Measurements from ENCODE around the gene RPS27A.
"Not testable (repeated sequence)": the region's sequence is repeated elsewhere in the genome, so short reads cannot be mapped to it uniquely, and the experiment has no call there.

Gene RPS27A

GRCh38 chr2:55232084-55232862, at the start of gene RPS27A, which contains the start of gene CLHC1:
Gene RPS27A (plus strand): TSS chr2:55232688. CDS start chr2:55232825, 137 bp downstream.
Gene CLHC1 (minus strand): TSS chr2:55232293. CDS start chr2:55222411, 9,882 bp downstream.
- DNase-seq: peak; percentile 98 to 99

- not testable (repeated sequence) for DNase-seq
Measured at GRCh38 chr2:55186837-55187236, 45.7 kb upstream of the RPS27A start.

DNA sequence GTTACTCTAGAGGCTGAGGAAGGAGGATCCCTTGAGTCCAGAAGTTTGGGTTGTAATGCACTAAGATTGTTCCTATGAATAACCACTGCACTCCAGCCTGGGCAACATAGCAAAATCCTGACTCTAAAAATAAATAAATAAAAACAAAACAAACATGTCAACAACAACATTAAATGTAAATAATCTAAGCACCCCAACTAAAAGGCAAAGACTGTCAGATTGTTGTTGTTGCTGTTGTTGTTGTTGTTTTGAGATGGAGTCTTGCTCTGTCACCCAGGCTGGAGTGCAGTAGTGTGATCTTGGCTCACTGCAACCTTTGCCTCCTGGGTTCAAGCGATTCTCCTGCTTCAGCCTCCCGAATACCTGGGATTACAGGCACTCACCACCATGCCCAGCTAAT, 40.6 kb upstream of the RPS27A start:
- not testable (repeated sequence) for DNase-seq

DNA sequence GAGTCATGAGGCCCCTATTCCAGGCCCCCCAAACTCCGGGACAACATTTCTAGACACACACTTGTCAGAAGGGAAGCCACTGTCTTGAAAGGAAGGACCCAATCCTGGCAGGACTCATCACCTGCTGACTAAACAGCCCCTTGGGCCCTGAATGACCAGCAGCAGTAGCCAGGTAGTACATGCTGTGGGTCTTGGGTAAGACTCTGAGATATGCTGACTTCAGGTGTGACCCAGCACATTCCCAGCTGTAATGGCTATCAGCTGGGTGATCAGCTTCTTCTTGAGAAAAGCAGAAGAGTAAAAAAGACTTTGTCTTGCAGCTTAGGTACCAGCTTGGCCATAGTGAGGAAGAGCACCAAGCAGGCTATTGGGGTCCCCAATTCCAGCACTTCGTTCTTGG, 36.0 kb upstream of the RPS27A start:
- DNase-seq: no peak

GRCh38 chr2:55200416-55200815, 32.1 kb upstream of the RPS27A start:
- DNase-seq: no peak

GRCh38 chr2:55204536-55204935, 28.0 kb upstream of the RPS27A start:
- DNase-seq: no peak

DNA sequence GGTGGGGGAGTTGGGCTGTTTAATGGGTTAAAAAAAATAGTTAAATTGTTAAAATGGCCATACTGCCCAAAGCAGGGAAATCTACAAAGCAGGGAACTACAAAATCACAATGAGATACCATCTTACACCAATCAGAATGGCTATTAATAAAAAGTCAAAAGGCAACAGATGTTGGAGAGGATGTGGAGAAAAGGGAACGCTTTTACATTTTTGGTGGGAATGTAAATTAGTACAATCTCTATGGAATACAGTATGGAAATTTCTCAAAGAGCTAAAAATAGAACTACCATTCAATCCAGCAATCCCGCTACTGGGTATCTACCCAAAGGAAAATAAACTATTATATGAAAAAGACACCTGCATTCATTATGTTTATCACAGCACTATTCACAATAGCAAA, 27.5 kb upstream of the RPS27A start:
- DNase-seq: no peak

- DNase-seq: no peak
Measured at GRCh38 chr2:55213822-55214221, 18.7 kb upstream of the RPS27A start.

DNA sequence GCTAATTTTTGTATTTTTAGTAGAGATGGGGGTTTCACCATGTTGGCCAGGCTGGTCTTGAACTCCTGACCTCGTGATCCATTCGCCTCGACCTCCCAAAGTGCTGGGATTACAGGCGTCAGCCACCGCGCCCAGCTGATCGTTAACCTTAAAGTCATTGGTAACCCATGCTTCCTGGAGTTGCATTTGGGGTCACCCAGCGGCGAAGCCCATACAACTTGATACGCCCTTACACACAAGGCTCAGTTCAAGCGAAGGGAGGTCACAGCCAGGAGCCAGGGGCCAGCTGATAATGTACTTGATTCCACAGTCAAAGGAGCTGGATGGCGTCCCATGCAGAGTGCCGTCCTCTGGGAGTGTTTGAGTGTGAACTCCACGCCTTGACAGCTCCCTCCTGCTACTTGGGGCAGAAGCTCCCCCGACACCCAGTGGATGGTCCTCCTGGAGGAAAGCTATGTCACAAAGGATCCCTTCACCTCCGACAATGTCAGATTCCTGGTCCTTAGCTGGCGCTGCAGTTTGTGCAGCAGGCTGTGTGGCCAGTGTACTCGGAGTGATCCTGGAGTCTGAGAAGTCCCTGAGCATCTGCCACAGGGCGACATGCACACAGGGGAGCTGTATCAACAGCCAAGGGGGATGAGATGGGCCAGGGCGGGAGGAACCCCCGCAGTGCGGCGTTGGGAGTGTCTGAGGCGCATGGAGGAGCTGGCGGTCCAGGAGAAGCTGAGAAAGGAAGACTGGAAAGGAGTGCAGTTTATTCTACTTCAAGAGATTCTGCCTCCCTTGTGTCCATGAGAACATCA, 8.3 kb upstream of the RPS27A start:
- peak; percentile 6 to 43 for DNase-seq

DNA sequence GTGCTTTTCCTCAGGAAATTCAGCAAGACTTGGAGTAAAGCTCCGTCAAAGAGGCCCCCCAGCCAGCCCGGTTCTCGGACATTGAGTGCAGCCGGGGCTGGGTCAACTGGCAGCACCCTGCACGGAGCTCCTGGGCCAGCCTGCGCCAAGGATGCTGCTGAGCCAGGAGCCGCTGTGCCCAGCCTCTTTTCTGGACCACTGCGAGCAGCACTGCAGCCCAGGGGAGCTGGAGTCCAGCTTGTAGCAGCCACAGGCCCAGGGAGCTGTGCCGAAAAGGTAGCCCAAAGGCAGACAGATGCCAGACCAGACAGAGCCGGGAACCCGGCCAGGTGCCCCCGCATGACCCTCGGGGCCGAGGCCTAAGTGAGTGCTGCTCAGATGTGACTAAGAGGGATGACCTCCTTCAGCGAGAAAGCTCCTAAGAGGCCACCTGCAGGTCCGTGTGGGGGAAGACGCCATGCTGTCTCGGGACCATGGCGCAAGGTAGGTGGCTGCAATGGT, 7.7 kb upstream of the RPS27A start:
- DNase-seq: peak; percentile 29 to 50

GRCh38 chr2:55225481-55226020, 6.9 kb upstream of the RPS27A start:
- DNase-seq: no peak

DNA sequence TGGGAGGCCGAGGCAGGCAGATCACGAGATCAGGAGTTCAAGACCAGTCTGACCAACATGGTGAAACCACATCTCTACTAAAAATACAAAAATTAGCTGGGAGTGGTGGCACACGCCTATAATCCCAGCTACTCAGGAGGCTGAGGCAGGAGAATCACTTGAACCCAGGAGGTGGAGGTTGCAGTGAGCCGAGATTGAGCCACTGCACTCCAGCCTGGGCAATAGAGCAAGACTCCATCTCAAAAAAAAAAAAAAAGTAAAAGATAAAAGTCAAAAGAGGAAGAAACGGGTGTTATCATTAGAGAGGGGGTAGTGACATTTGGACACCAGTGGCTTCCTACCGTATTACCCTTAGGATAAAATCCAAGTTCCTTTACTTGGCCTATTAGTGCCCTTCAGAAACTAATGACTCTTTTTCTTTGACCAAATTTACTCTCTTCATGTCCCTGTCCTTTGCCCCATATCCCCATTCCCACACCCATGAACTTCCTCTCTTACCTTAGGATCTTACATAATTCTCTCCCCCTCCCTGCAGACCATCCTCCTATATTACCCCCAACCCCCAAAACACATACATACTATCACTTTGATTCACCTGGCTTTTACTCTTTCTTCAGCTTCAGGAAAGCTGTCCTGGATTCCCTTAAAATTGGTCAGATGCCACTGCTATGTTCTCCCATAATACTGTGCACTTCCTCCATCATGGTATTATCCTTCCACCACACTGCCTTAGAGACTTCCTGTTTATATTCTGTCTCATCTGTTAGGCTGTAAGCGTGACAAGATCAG, 4.9 kb upstream of the RPS27A start:
- DNase-seq: not testable (repeated sequence)

DNA sequence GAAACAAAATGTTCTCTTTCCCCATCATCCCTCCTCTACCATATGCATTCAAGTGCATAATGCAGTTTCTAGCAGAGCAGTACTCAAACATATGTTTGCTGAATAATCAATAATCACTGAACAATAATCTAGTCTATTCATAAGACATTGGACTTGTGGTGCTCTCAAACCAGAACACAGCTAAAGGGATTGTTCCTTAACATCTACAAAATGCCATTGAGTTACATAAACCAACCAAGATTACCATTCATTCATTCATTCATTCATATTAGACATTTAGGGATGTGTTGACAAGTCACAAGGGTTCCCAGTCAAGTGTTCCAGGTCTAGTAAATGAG, 4.3 kb upstream of the RPS27A start:
- DNase-seq: no peak

GRCh38 chr2:55229221-55229620, 3.3 kb upstream of the RPS27A start:
- DNase-seq: no peak

- DNase-seq: no peak
Measured at GRCh38 chr2:55230551-55230950, 1.9 kb upstream of the RPS27A start.

- no peak for DNase-seq
Measured at GRCh38 chr2:55231546-55232083, 873 bp upstream of the RPS27A start.

- DNase-seq: peak in 1 of 2 experiments; percentile 49
Measured at GRCh38 chr2:55232863-55233657, 572 bp downstream of the RPS27A start.

GRCh38 chr2:55233658-55233940, 1.1 kb downstream of the RPS27A start:
- no peak for DNase-seq

DNA sequence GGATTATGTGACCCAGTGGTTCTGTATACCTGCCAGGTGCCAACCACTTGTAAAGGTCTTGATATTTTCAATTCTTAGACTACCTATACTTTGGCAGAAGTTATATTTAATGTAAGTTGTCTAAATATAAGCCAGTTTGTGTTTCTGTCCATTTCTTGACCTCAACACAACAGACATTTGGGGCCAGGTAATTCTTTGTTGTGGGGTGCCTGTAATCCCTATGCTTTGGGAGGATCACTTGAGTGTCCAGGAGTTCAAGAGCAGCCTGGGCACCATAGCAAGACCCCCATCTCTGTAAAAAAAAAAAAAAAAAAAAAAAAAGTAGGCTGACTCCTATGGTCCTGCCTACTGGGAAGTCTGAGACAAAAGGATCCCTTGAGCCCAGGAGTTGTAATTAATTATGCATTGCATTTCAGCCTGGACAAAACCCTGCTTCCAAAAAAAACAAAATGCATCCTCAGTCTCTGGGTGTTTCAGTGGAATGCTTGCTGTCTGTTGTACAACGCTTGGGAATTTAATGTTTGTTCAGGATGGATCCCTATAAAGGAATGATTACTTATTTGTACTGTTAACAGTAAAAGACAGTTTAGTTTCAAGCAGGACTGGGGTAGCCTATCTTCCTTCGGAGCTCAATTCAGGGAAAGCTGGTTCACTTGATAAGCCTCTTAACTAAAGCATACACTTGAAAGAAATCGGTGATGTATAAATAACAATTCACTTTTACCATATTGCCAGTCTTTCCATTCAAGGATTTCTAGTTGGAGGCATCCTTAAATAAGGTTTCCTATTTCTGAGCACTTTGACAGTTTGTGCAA, 3.4 kb downstream of the RPS27A start:
- peak in 1 of 2 experiments; percentile 27 for DNase-seq

GRCh38 chr2:55236992-55237543, 4.6 kb downstream of the RPS27A start:
- no peak for DNase-seq

Data from NCI-H524 (cell line).